ENCODE data around the gene RDX. TPM values are rescaled to one million over a fixed set of nuclear protein-coding genes. Genes with fewer than 3 reads are reported as not detected.
"Not testable (repeated sequence)": the region's sequence is repeated elsewhere in the genome, so short reads cannot be mapped to it uniquely, and the experiment has no call there.

RDX gene
- total and polyA plus RNA-seq, 2 donors (not counting 1 experiment from before 2014, with no cell fraction given): 52.7 to 93.1 TPM

- Histone ChIP-seq H3K27ac (ENCODE audit: insufficient read depth, low read length) (no peak overlapping the region), H3K27me3 (ENCODE audit: control insufficient read depth, insufficient read depth, low read length) (no peaks in the 10 kb centered on the region), H3K9me3 (ENCODE audit: control insufficient read depth, insufficient read depth, low read depth, low read length) (no peaks in the 10 kb centered on the region), H3K9ac (ENCODE audit: insufficient read depth, low read length) (no peak overlapping the region), H3K79me2 (ENCODE audit: control insufficient read depth, insufficient read depth, low read length) (no peaks in the 10 kb centered on the region), H3K4me1 (ENCODE audit: control insufficient read depth, extremely low read depth, insufficient read depth, low read length) (peaks cover 15% of the 10 kb centered on the region), H3K4me3 (replicated peaks in 1 of 4; ENCODE audit: control extremely low read depth in 1 of 4, insufficient read depth in 1 of 4, low read depth in 3 of 4, low read length in 4 of 4) (no peak overlapping the region), H3K36me3 (ENCODE audit: control insufficient read depth, insufficient read depth, low read length) (no peaks in the 10 kb centered on the region), H4K20me1 (ENCODE audit: control insufficient read depth, extremely low read depth, insufficient read depth, low read length) (no peaks in the 10 kb centered on the region), H3K4me2 (ENCODE audit: extremely low read depth, insufficient read depth, low read length) (no peak overlapping the region), H2AFZ (ENCODE audit: low read length) (no peak overlapping the region)
- DNase-seq (ENCODE audit: low read depth in 2 of 2): no peak
- TF ChIP-seq EZH2 (IDR thresholded peaks at IDR 0.05; ENCODE audit: low read length, missing control alignments): no peak
- no peak for TF ChIP-seq CTCF (conservative IDR thresholded peaks at IDR 0.05 in 1 of 2, IDR thresholded peaks at IDR 0.05 in 1 of 2; ENCODE audit: low read depth in 1 of 2, low read length in 2 of 2)
Observed at GRCh38 chr11:110196884-110197420, 99.5 kb downstream of the RDX start.

GRCh38 chr11:110196241-110196754 is 100.1 kb downstream of the RDX start:
- peak; percentile 86 to 94 for DNase-seq (ENCODE audit: low read depth in 2 of 2)
- peaks cover 15% of the 10 kb centered on the region for H3K4me1 ChIP-seq (ENCODE audit: control insufficient read depth, extremely low read depth, insufficient read depth, low read length)
- no peaks in the 10 kb centered on the region for H4K20me1 ChIP-seq (ENCODE audit: control insufficient read depth, extremely low read depth, insufficient read depth, low read length)
- H3K9me3 ChIP-seq (ENCODE audit: control insufficient read depth, insufficient read depth, low read depth, low read length): no peaks in the 10 kb centered on the region
- TF ChIP-seq CTCF (conservative IDR thresholded peaks at IDR 0.05 in 1 of 2, IDR thresholded peaks at IDR 0.05 in 1 of 2; ENCODE audit: low read depth in 1 of 2, low read length in 2 of 2) (no peak), EZH2 (IDR thresholded peaks at IDR 0.05; ENCODE audit: low read length, missing control alignments) (no peak)
- no peak overlapping the region for H3K9ac ChIP-seq (ENCODE audit: insufficient read depth, low read length)
- no peak overlapping the region for H2AFZ ChIP-seq (ENCODE audit: low read length)
- no peak overlapping the region for H3K27ac ChIP-seq (ENCODE audit: insufficient read depth, low read length)
- no peaks in the 10 kb centered on the region for H3K79me2 ChIP-seq (ENCODE audit: control insufficient read depth, insufficient read depth, low read length)
- no peaks in the 10 kb centered on the region for H3K36me3 ChIP-seq (ENCODE audit: control insufficient read depth, insufficient read depth, low read length)
- no peaks in the 10 kb centered on the region for H3K27me3 ChIP-seq (ENCODE audit: control insufficient read depth, insufficient read depth, low read length)
- H3K4me3 ChIP-seq (replicated peaks in 1 of 4; ENCODE audit: control extremely low read depth in 1 of 4, insufficient read depth in 1 of 4, low read depth in 3 of 4, low read length in 4 of 4): no peak overlapping the region
- no peak overlapping the region for H3K4me2 ChIP-seq (ENCODE audit: extremely low read depth, insufficient read depth, low read length)

- H3K9me3 ChIP-seq (ENCODE audit: control insufficient read depth, insufficient read depth, low read depth, low read length); H3K27ac ChIP-seq (ENCODE audit: insufficient read depth, low read length); H3K36me3 ChIP-seq (ENCODE audit: control insufficient read depth, insufficient read depth, low read length); H2AFZ ChIP-seq (ENCODE audit: low read length); H3K9ac ChIP-seq (ENCODE audit: insufficient read depth, low read length); H3K79me2 ChIP-seq (ENCODE audit: control insufficient read depth, insufficient read depth, low read length); H3K4me2 ChIP-seq (ENCODE audit: extremely low read depth, insufficient read depth, low read length); H3K4me3 ChIP-seq (replicated peaks in 1 of 4; ENCODE audit: control extremely low read depth in 1 of 4, insufficient read depth in 1 of 4, low read depth in 3 of 4, low read length in 4 of 4); H3K27me3 ChIP-seq (ENCODE audit: control insufficient read depth, insufficient read depth, low read length); H4K20me1 ChIP-seq (ENCODE audit: control insufficient read depth, extremely low read depth, insufficient read depth, low read length): not testable (repeated sequence)
- peaks cover 15% of the 10 kb centered on the region for H3K4me1 ChIP-seq (ENCODE audit: control insufficient read depth, extremely low read depth, insufficient read depth, low read length)
- peak; percentile 89 to 93 for DNase-seq (ENCODE audit: low read depth in 2 of 2)
Observed at GRCh38 chr11:110194211-110194766, 102.1 kb downstream of the RDX start.

- not testable (repeated sequence) for H3K36me3 ChIP-seq (ENCODE audit: control insufficient read depth, insufficient read depth, low read length); H3K27me3 ChIP-seq (ENCODE audit: control insufficient read depth, insufficient read depth, low read length); H4K20me1 ChIP-seq (ENCODE audit: control insufficient read depth, extremely low read depth, insufficient read depth, low read length); H3K79me2 ChIP-seq (ENCODE audit: control insufficient read depth, insufficient read depth, low read length); H3K4me2 ChIP-seq (ENCODE audit: extremely low read depth, insufficient read depth, low read length); H3K27ac ChIP-seq (ENCODE audit: insufficient read depth, low read length); H2AFZ ChIP-seq (ENCODE audit: low read length); H3K4me3 ChIP-seq (replicated peaks in 1 of 4; ENCODE audit: control extremely low read depth in 1 of 4, insufficient read depth in 1 of 4, low read depth in 3 of 4, low read length in 4 of 4); DNase-seq (ENCODE audit: low read depth in 2 of 2); H3K9ac ChIP-seq (ENCODE audit: insufficient read depth, low read length); H3K9me3 ChIP-seq (ENCODE audit: control insufficient read depth, insufficient read depth, low read depth, low read length)
- H3K4me1 ChIP-seq (ENCODE audit: control insufficient read depth, extremely low read depth, insufficient read depth, low read length): peaks cover 15% of the 10 kb centered on the region
Observed at GRCh38 chr11:110192604-110193282, 103.7 kb downstream of the RDX start.

Data from fibroblast of lung (primary cell).